OCI-LY7 (cell line): ENCODE results near the gene C16orf87. TPM values are rescaled to one million over a fixed set of nuclear protein-coding genes. Genes with fewer than 3 reads are reported as not detected.

Experiments used
- BruUV-seq: library from RNA; stranded (reverse); fragments of 400-500 nt; replicated peaks from 2 replicates; lab custom pipeline; 2021; lab: Mats Ljungman, UMichigan
- CTCF ChIA-PET: fragments of 300-600 bp; sonication (Branson Sonifier 250); formaldehyde crosslinking; loops from one replicate; lab custom pipeline; 2022; ENCODE audit warnings: antibody characterized with exemption; ENCODE audit not compliant: unreplicated experiment; lab: Charles Lee
- POLR2A ChIA-PET: fragments of 300-600 bp; sonication (Branson Sonifier 250); formaldehyde crosslinking; loops from one replicate; lab custom pipeline; 2022; ENCODE audit warnings: antibody characterized with exemption; lab: Charles Lee
- DNase-seq: peaks from one replicate; pipeline ENCODE4 v3.0.0-alpha.2; 2015; ENCODE audit warnings: low spot score
- H2AFZ ChIP-seq: fragments of 200-600 bp; sonication (generic), shearing (Covaris generic); 2 replicates; pipeline ENCODE4 v1.6.1; 2014; ENCODE audit warnings: mild to moderate bottlenecking, antibody characterized with exemption, low read length, moderate library complexity
- H3K27ac ChIP-seq: fragments of 200-600 bp; sonication (generic); 2 replicates; pipeline ENCODE4 v1.5.1; 2014; ENCODE audit warnings: mixed run types, low read depth, mild to moderate bottlenecking, moderate library complexity, low read length, inconsistent platforms; ENCODE audit not compliant: poor library complexity, severe bottlenecking
- H3K36me3 ChIP-seq: fragments of 200-600 bp; sonication (generic); 2 replicates; pipeline ENCODE4 v1.6.1; 2014; ENCODE audit warnings: mild to moderate bottlenecking, antibody characterized with exemption, low read length, moderate library complexity, mixed read lengths; ENCODE audit not compliant: insufficient read depth
- H3K4me1 ChIP-seq: fragments of 200-600 bp; sonication (generic); 2 replicates; pipeline ENCODE4 v1.5.1; 2014; ENCODE audit warnings: mild to moderate bottlenecking, low read length; ENCODE audit not compliant: insufficient read depth, poor library complexity, severe bottlenecking
- H3K4me2 ChIP-seq: fragments of 200-600 bp; sonication (generic); 2 replicates; pipeline ENCODE4 v1.6.1; 2014; ENCODE audit warnings: mild to moderate bottlenecking, low read length
- H3K4me3 ChIP-seq: fragments of 200-600 bp; sonication (generic); 2 replicates; pipeline ENCODE4 v1.5.1; 2014; ENCODE audit warnings: mild to moderate bottlenecking, low read depth, low read length; ENCODE audit not compliant: poor library complexity, severe bottlenecking
- H3K79me2 ChIP-seq: fragments of 200-600 bp; sonication (generic); 2 replicates; pipeline ENCODE4 v1.6.1; 2016; ENCODE audit warnings: low read depth, mild to moderate bottlenecking, low read length, moderate library complexity, mixed read lengths; ENCODE audit not compliant: insufficient read depth
- H3K9me2 ChIP-seq: fragments of 200-600 bp; sonication (generic); 2 replicates; pipeline ENCODE4 v1.6.1; 2016; ENCODE audit warnings: mild to moderate bottlenecking, low read length, mixed read lengths; ENCODE audit not compliant: insufficient read depth
- H3K9me3 ChIP-seq: fragments of 200-600 bp; sonication (generic); 2 replicates; pipeline ENCODE4 v1.6.1; 2014; ENCODE audit warnings: mild to moderate bottlenecking, mixed run types, low read length, mixed read lengths
- H4K20me1 ChIP-seq: fragments of 200-600 bp; sonication (generic); 2 replicates; pipeline ENCODE4 v1.6.1; 2014; ENCODE audit warnings: mild to moderate bottlenecking, antibody characterized with exemption, low read length, moderate library complexity, mixed read lengths; ENCODE audit not compliant: insufficient read depth
- CTCF ChIP-seq: fragments of 200-600 bp; sonication (generic); conservative IDR thresholded peaks from 2 replicates; pipeline ENCODE4 v1.5.1; 2014; ENCODE audit warnings: mild to moderate bottlenecking, antibody characterized with exemption, low read length, moderate library complexity, mixed read lengths
- EZH2phosphoT487 ChIP-seq: fragments of 200-600 bp; sonication (generic); IDR thresholded peaks from 2 replicates; pipeline ENCODE4 v1.6.1; 2018; ENCODE audit warnings: low read depth, borderline replicate concordance, mild to moderate bottlenecking, mixed run types, antibody characterized with exemption, low read length, moderate library complexity, mixed read lengths
- intact Hi-C: fragments of 100-400 bp; cut with micrococcal nuclease; formaldehyde crosslinking; loops from one replicate; pipeline ENCODE4 v1.10.0; 2022; ENCODE audit not compliant: unreplicated experiment
- total RNA-seq, 2 experiments: library from RNA; depleted of rRNA in 1 of 2; stranded (reverse); fragments of >200 nt in 1 of 2; shearing (Covaris generic) in 1 of 2; gene quantifications; 2 replicates each; pipeline ENCODE4 v1.2.3, GENCODE V29; 2014 to 2022

Gene C16orf87
- total RNA-seq, 2 experiments from 2014 or later = 9.1 to 21.1 TPM

GRCh38 chr16:46828943-46829342 is 2.0 kb downstream of the C16orf87 start:
- Histone ChIP-seq H3K79me2 (peaks cover 65% of the 10 kb centered on the region), H3K36me3 (peaks cover 3% of the 10 kb centered on the region), H2AFZ (no peak overlapping the region), H3K9me3 (no peaks in the 10 kb centered on the region), H3K27ac (no peak overlapping the region), H3K9me2 (no peaks in the 10 kb centered on the region), H3K4me2 (peak overlapping the region; percentile 87), H4K20me1 (no peaks in the 10 kb centered on the region; the same call in 1 of the 2 replicates), H3K4me1 (peaks cover 47% of the 10 kb centered on the region), H3K4me3 (peak overlapping the region; percentile 90)
- POLR2A ChIA-PET = interaction anchor here (0.7 to 2.6 kb wide), 10 partner anchors 9 to 137 kb away, joined by 3 to 15 read pairs (median 4); no protein-coding TSS in a partner anchor
- CTCF ChIA-PET = interaction anchor here (0.6 to 0.7 kb wide), 2 partner anchors 15 to 34 kb away, joined by 3 read pairs; no protein-coding TSS in a partner anchor
- intact Hi-C loops = no loop called here
- TF ChIP-seq CTCF = no peak
- TF ChIP-seq EZH2phosphoT487 = no peak
- DNase-seq = peak; percentile 20
- BruUV-seq = no TSS peak

GRCh38 chr16:46828292-46828691 is 2.7 kb downstream of the C16orf87 start:
- H2AFZ ChIP-seq = no peak overlapping the region
- DNase-seq = no peak
- BruUV-seq = no TSS peak
- peak overlapping the region; percentile 87 for H3K4me2 ChIP-seq
- H3K27ac ChIP-seq = no peak overlapping the region
- H3K79me2 ChIP-seq = peaks cover 72% of the 10 kb centered on the region
- no peaks in the 10 kb centered on the region; the same call in 1 of the 2 replicates for H4K20me1 ChIP-seq
- intact Hi-C loops = no loop called here
- H3K9me2 ChIP-seq = no peaks in the 10 kb centered on the region
- CTCF ChIA-PET = interaction anchor here (0.7 kb wide), 1 partner anchor 14 kb away, joined by 3 read pairs; no protein-coding TSS in a partner anchor
- H3K9me3 ChIP-seq = no peaks in the 10 kb centered on the region
- H3K4me1 ChIP-seq = peaks cover 44% of the 10 kb centered on the region
- POLR2A ChIA-PET = interaction anchor here (0.7 to 2.6 kb wide), 10 partner anchors 8 to 137 kb away, joined by 3 to 15 read pairs (median 4); no protein-coding TSS in a partner anchor
- peak overlapping the region; percentile 90 for H3K4me3 ChIP-seq
- no peak for TF ChIP-seq CTCF
- no peak for TF ChIP-seq EZH2phosphoT487
- H3K36me3 ChIP-seq = peaks cover 9% of the 10 kb centered on the region

- TF ChIP-seq EZH2phosphoT487 (no peak), CTCF (no peak)
- Histone ChIP-seq H3K4me3 (peak overlapping the region; percentile 13), H2AFZ (no peak overlapping the region), H3K79me2 (peaks cover 88% of the 10 kb centered on the region), H3K27ac (no peak overlapping the region), H3K9me3 (no peaks in the 10 kb centered on the region), H3K4me2 (peak overlapping the region; percentile 39), H3K4me1 (peaks cover 43% of the 10 kb centered on the region), H3K36me3 (peaks cover 21% of the 10 kb centered on the region), H4K20me1 (peaks cover 5% of the 10 kb centered on the region; the same call in 1 of the 2 replicates), H3K9me2 (no peaks in the 10 kb centered on the region)
- ChIA-PET CTCF (interaction anchor here (0.9 kb wide), 1 partner anchor 37 kb away, joined by 3 read pairs; no protein-coding TSS in a partner anchor), POLR2A (interaction anchor here (0.5 to 1.5 kb wide), 10 partner anchors 10 to 135 kb away, joined by 3 to 6 read pairs (median 3); no protein-coding TSS in a partner anchor)
- BruUV-seq = no TSS peak
- intact Hi-C loops = no loop called here
- no peak for DNase-seq
These were observed 4.3 kb downstream of the C16orf87 start for GRCh38 chr16:46826631-46827030.
